PC-3 (cell line): ENCODE data around the gene NKIRAS2. TPM values are rescaled to one million over a fixed set of nuclear protein-coding genes. Genes with fewer than 3 reads are reported as not detected.
A peak's percentile ranks its signal among the peaks of the same experiment; 100 is the strongest.
"Not testable (repeated sequence)": the region's sequence is repeated elsewhere in the genome, so short reads cannot be mapped to it uniquely, and the experiment has no call there.

Experiments used
- ATAC-seq: fragments of 200-7000 bp; cut with Tn5 transposase; 2 replicates; pipeline ENCODE4 v1.9.1; 2020; ENCODE audit warnings: mild to moderate bottlenecking, moderate library complexity
- BruUV-seq: library from RNA; stranded (reverse); fragments of 400-500 nt; replicated peaks from 2 replicates; lab custom pipeline; 2021; lab: Mats Ljungman, UMichigan
- CTCF ChIA-PET: fragments of 300-600 bp; sonication (Branson Sonifier 250); formaldehyde crosslinking; loops from one replicate; lab custom pipeline; 2022; ENCODE audit warnings: antibody characterized with exemption; lab: Charles Lee
- POLR2A ChIA-PET: fragments of 300-600 bp; sonication (Branson Sonifier 250); formaldehyde crosslinking; loops from one replicate; lab custom pipeline; 2022; ENCODE audit warnings: antibody characterized with exemption; ENCODE audit not compliant: unreplicated experiment; lab: Charles Lee
- DNase-seq: peaks from one replicate; pipeline ENCODE4 v3.0.0-alpha.2; 2015
- H2AFZ ChIP-seq: fragments of 300-600 bp; sonication (generic); 2 replicates; pipeline ENCODE4 v1.6.0; 2016; ENCODE audit warnings: antibody characterized with exemption, low read length
- H3F3A ChIP-seq: fragments of 300-600 bp; sonication (generic); one replicate; pipeline ENCODE4 v1.6.0; 2017; ENCODE audit warnings: antibody characterized with exemption, low read length, control low read depth, mild to moderate bottlenecking; ENCODE audit not compliant: unreplicated experiment
- H3K27ac ChIP-seq: fragments of 300-600 bp; sonication (generic); 2 replicates; pipeline ENCODE4 v1.5.1; 2016; ENCODE audit warnings: mild to moderate bottlenecking, low read length
- H3K27me3 ChIP-seq: fragments of 300-600 bp; sonication (generic); 2 replicates; pipeline ENCODE4 v1.6.1; 2016; ENCODE audit warnings: low read length, mixed read lengths
- H3K36me3 ChIP-seq: fragments of 300-600 bp; sonication (generic); 2 replicates; pipeline ENCODE4 v1.6.1; 2016; ENCODE audit warnings: low read depth, mixed run types, low read length, mixed read lengths
- H3K4me1 ChIP-seq: fragments of 300-600 bp; sonication (generic); 2 replicates; pipeline ENCODE4 v1.5.1; 2016; ENCODE audit warnings: low read length; ENCODE audit not compliant: insufficient read depth
- H3K4me2 ChIP-seq: fragments of 300-600 bp; sonication (generic); 2 replicates; pipeline ENCODE4 v1.6.0; 2016; ENCODE audit warnings: low read length
- H3K4me3 ChIP-seq: fragments of 300-600 bp; sonication (generic); 2 replicates; pipeline ENCODE4 v1.5.1; 2016; ENCODE audit warnings: mild to moderate bottlenecking, low read length, mixed read lengths
- H3K79me2 ChIP-seq: fragments of 300-600 bp; sonication (generic); 2 replicates; pipeline ENCODE4 v1.6.1; 2017; ENCODE audit warnings: low read length, mixed read lengths
- H3K9ac ChIP-seq: fragments of 300-600 bp; sonication (generic); 2 replicates; pipeline ENCODE4 v1.6.0; 2016; ENCODE audit warnings: mild to moderate bottlenecking, low read length
- H3K9me2 ChIP-seq: fragments of 300-600 bp; sonication (generic); replicated peaks from 2 replicates; pipeline ENCODE4 v1.6.1; 2016; ENCODE audit warnings: mixed run types, low read length, mixed read lengths
- H3K9me3 ChIP-seq: fragments of 300-600 bp; sonication (generic); 2 replicates; pipeline ENCODE4 v1.6.1; 2016; ENCODE audit warnings: low read length, mixed read lengths
- H4K20me1 ChIP-seq: fragments of 300-600 bp; sonication (generic); 2 replicates; pipeline ENCODE4 v1.6.1; 2016; ENCODE audit warnings: low read length, mixed read lengths
- EZH2 ChIP-seq: fragments of 300-600 bp; sonication (generic); IDR thresholded peaks from one replicate; pipeline ENCODE4 v1.6.1; 2017; ENCODE audit warnings: antibody characterized with exemption, mild to moderate bottlenecking, low read length; ENCODE audit not compliant: unreplicated experiment
- EZH2phosphoT487 ChIP-seq: fragments of 300-600 bp; sonication (generic); IDR thresholded peaks from 2 replicates; pipeline ENCODE4 v1.6.1; 2018; ENCODE audit warnings: mild to moderate bottlenecking, antibody characterized with exemption, low read length, borderline replicate concordance
- intact Hi-C: fragments of 100-400 bp; cut with micrococcal nuclease; formaldehyde crosslinking; loops from 2 replicates; pipeline ENCODE4 v1.9.0; 2023
- total RNA-seq: library from RNA; depleted of rRNA; stranded (reverse); fragments of >200 nt; gene quantifications from 2 replicates; pipeline ENCODE4 v1.2.3, GENCODE V29; 2014
- TF ChIP-seq, protein P1 (sequence below): fragments of 300-600 bp; sonication (generic); conservative IDR thresholded peaks from 2 replicates; pipeline ENCODE4 v1.5.1; 2017; ENCODE audit warnings: antibody characterized with exemption, low read depth, mild to moderate bottlenecking, low read length

Gene NKIRAS2
- total RNA-seq, 1 experiment from 2014 or later: 39.4 TPM

DNA sequence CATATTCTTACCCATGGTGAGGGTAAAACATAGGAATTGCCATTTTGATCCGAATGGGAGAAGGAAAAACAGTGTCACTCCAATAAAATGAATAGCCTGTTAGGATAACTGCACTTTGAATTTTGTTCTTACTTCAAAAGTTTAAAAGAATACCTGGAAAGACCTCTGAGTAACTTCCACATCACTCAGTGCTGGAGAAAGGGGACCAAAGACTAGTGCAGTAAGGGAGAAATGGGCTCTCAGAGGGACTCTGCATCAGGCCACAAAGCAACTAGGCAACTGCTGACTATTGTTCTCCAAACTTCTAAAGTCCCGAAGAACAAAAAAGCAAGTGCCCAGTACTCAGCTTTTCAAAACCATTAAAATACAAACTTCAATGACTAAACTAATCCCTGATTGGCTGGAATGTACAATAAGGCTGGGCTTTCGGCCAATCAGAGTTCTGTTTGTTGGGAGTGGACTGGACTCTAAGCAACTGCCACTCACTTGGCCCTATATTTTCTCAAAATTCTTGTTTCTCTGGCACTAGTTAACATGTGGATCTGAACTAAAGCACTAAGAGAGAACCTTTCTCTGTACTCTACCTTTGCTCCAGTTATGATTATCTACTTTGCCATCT is 8.9 kb upstream of the NKIRAS2 start:
- Histone ChIP-seq H3K36me3 (no peaks in the 10 kb centered on the region), H3K9ac (no peak overlapping the region), H3K4me2 (no peak overlapping the region), H3K4me3 (no peak overlapping the region), H3F3A (no peaks in the 10 kb centered on the region), H4K20me1 (peaks cover 10% of the 10 kb centered on the region; the same call in 1 of the 2 replicates), H3K4me1 (peaks cover 11% of the 10 kb centered on the region; the same call in 1 of the 2 replicates), H3K27ac (no peak overlapping the region), H3K9me2 (no peaks in the 10 kb centered on the region), H3K9me3 (no peaks in the 10 kb centered on the region), H3K27me3 (no peaks in the 10 kb centered on the region), H2AFZ (no peak overlapping the region), H3K79me2 (peaks cover 96% of the 10 kb centered on the region)
- CTCF ChIA-PET: no interaction called here
- TF ChIP-seq EZH2phosphoT487 (no peak), EZH2 (no peak)
- TF ChIP-seq, protein P1, sequence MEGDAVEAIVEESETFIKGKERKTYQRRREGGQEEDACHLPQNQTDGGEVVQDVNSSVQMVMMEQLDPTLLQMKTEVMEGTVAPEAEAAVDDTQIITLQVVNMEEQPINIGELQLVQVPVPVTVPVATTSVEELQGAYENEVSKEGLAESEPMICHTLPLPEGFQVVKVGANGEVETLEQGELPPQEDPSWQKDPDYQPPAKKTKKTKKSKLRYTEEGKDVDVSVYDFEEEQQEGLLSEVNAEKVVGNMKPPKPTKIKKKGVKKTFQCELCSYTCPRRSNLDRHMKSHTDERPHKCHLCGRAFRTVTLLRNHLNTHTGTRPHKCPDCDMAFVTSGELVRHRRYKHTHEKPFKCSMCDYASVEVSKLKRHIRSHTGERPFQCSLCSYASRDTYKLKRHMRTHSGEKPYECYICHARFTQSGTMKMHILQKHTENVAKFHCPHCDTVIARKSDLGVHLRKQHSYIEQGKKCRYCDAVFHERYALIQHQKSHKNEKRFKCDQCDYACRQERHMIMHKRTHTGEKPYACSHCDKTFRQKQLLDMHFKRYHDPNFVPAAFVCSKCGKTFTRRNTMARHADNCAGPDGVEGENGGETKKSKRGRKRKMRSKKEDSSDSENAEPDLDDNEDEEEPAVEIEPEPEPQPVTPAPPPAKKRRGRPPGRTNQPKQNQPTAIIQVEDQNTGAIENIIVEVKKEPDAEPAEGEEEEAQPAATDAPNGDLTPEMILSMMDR: no peak
- ATAC-seq (no peak), DNase-seq (peak; percentile 23)
- POLR2A ChIA-PET: no interaction called here
- BruUV-seq: no TSS peak
- intact Hi-C loops: no loop called here

DNA sequence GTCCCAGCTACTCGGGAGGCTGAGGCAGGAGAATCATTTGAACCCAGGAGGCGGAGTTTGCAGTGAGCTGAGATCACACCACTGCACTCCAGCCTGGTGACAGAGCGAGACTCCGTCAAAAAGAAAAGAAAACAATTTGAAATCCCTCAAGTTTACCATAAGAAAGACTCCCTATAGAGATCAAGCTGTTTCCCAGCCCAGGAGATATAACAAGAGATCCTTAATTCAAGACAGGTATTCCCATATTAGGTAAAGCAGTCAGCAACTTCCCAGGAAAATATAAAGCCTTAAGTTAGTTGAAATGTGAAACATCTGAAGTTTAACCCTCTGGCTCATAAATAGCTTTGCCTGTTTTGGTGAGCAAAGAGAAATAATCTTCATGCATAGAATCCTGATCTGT is 7.5 kb upstream of the NKIRAS2 start:
- H3K79me2 ChIP-seq: peaks cover 95% of the 10 kb centered on the region
- H2AFZ ChIP-seq, H3K4me3 ChIP-seq, H3K27me3 ChIP-seq, H3K9me3 ChIP-seq, intact Hi-C loops, H3K4me2 ChIP-seq, DNase-seq, H3K9me2 ChIP-seq, H3K36me3 ChIP-seq, H3K9ac ChIP-seq, H3K27ac ChIP-seq, CTCF ChIA-PET, BruUV-seq, H3F3A ChIP-seq, ATAC-seq: not testable (repeated sequence)
- H4K20me1 ChIP-seq: peaks cover 10% of the 10 kb centered on the region; the same call in 1 of the 2 replicates
- POLR2A ChIA-PET: interaction anchor here (0.7 kb wide), 1 partner anchor 507 kb away, joined by 3 read pairs; no protein-coding TSS in a partner anchor
- H3K4me1 ChIP-seq: peaks cover 13% of the 10 kb centered on the region; the same call in 1 of the 2 replicates

DNA sequence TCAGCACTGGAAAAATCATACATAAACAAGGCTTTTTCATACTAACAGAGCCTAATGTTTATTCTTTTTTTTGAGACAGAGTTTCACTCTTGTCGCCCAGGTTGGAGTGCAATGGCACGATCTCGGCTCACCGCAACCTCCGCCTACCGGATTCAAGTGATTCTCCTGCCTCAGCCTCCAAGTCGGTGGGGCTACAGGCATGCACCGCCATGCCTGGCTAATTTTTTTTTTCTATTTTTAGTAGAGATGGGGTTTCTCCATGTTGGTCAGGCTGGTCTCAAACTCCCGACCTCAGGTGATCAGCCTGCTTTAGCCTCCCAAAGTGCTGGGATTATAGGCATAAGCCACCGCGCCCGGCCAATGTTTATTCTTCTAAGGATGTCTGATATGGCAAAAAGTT is 6.2 kb upstream of the NKIRAS2 start:
- BruUV-seq, H3K27me3 ChIP-seq, ATAC-seq, H3K9ac ChIP-seq, CTCF ChIA-PET, H3K27ac ChIP-seq, H3F3A ChIP-seq, H2AFZ ChIP-seq, H3K36me3 ChIP-seq, H3K9me2 ChIP-seq, DNase-seq, H3K4me2 ChIP-seq, H3K4me3 ChIP-seq, H3K9me3 ChIP-seq, POLR2A ChIA-PET, intact Hi-C loops: not testable (repeated sequence)
- H3K4me1 ChIP-seq: peaks cover 20% of the 10 kb centered on the region; the same call in 1 of the 2 replicates
- peaks cover 10% of the 10 kb centered on the region; the same call in 1 of the 2 replicates for H4K20me1 ChIP-seq
- peaks cover 85% of the 10 kb centered on the region for H3K79me2 ChIP-seq
